ENCODE data around the gene CFTR.

GRCh38 chr7:117717357-117717756 lies 237.5 kb downstream of the CFTR start:
- TF ChIP-seq CTCF (IDR thresholded peaks at IDR 0.05), result no peak
- TF ChIP-seq POLR2AphosphoS5 (IDR thresholded peaks at IDR 0.05), result no peak
- TF ChIP-seq POLR2A (IDR thresholded peaks at IDR 0.05), result no peak
- TF ChIP-seq EP300 (IDR thresholded peaks at IDR 0.05; ENCODE audit: low read depth), result no peak

All from transverse colon (tissue), 4 donors.